NB4 (cell line): ENCODE measurements around the gene AQP3.

ENCODE experiments used
- CTCF ChIP-seq: IDR thresholded peaks from one replicate; pipeline ENCODE4 v1.5.1; 2012; ENCODE audit warnings: low read depth, low read length
- MAX ChIP-seq: IDR thresholded peaks from 2 replicates; pipeline ENCODE4 v1.6.1; 2011; ENCODE audit warnings: low read depth, low read length
- POLR2A ChIP-seq: IDR thresholded peaks from 2 replicates; pipeline ENCODE4 v1.6.1; 2011; ENCODE audit warnings: mild to moderate bottlenecking; ENCODE audit not compliant: insufficient read length; ENCODE audit errors: extremely low read depth

DNA sequence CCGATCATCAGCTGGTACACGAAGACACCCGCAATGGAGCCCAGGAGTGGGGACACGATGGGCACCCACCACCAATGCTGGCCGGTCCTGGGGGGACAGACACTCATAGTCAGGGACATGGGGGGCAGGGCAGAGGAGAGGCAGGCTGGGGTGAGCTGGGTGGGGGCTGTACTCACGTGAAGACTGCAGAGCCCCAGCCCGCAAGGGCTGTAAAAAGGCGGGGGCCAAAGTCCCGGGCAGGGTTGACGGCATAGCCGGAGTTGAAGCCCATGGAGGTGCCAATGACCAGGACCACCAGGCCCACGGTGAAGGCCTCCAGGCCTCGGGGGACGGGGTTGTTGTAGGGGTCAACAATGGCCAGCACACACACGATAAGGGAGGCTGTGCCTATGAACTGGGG is 5.3 kb downstream of the AQP3 start:
- TF ChIP-seq POLR2A (no peak), CTCF (no peak), MAX (no peak)
